HG03378 (cell line): ENCODE results near the gene SLC37A3.
"Not testable (repeated sequence)": the region's sequence is repeated elsewhere in the genome, so short reads cannot be mapped to it uniquely, and the experiment has no call there.

Source experiments
- ATAC-seq: cut with Tn5 transposase; IDR thresholded peaks from one replicate; pipeline ENCODE4 v1.9.1; 2021; ENCODE audit warnings: mild to moderate bottlenecking, moderate library complexity; ENCODE audit not compliant: unreplicated experiment

Gene SLC37A3

GRCh38 chr7:140349144-140349771, 49.1 kb downstream of the SLC37A3 start:
- ATAC-seq: no peak

DNA sequence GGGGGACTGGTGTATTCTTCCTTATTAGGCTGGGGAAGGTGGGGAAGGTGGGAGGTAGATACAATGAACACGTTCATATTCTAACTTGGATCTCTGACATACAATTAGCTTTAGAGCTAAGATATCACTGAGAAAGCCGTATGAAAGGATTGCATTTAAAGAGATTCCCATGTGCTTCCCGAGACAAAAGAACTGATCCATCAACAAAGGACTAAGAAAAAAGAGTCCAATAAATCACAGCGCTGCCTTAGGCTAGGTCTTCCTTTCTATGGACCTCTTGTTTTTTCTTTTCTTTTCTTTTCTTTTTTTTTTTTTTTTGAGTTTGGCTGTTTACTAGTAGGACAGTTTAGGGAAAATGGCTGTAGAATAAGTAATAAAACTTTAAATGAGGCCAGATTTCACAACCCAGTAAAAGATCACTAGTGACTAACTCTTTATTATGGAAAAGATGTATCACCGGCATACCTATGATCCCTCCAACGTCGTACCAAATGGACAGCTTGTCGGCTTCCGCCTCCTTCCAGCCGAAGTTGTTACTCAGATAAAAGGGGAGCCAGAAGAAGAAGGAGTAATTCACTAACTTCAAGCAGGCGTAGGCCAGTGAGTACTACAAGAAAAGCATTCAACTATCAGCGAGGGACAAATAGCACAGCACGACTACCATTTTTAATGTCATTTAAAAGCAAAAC, 50.0 kb downstream of the SLC37A3 start:
- ATAC-seq: no peak

DNA sequence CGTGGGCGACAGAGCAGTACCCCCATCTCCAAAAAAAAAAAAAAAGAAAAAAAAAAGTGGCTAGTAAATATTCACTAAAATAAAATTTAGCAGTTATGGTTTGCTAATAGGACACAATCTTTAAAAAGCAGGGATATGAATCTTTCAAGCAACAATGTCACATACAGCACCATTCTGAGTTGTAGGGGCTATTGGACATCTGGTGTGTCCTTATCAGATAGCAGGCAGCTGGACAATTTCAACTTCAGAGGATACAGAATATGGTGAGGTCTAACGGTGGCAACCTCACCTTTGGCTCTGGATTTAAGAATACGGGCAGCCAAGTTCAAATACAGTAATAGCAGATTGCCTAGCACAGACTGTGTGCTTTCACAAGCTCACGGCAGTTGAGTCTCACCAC, 51.1 kb downstream of the SLC37A3 start:
- ATAC-seq: no peak

- no peak for ATAC-seq
These were observed 52.9 kb downstream of the SLC37A3 start for GRCh38 chr7:140345426-140345825.

DNA sequence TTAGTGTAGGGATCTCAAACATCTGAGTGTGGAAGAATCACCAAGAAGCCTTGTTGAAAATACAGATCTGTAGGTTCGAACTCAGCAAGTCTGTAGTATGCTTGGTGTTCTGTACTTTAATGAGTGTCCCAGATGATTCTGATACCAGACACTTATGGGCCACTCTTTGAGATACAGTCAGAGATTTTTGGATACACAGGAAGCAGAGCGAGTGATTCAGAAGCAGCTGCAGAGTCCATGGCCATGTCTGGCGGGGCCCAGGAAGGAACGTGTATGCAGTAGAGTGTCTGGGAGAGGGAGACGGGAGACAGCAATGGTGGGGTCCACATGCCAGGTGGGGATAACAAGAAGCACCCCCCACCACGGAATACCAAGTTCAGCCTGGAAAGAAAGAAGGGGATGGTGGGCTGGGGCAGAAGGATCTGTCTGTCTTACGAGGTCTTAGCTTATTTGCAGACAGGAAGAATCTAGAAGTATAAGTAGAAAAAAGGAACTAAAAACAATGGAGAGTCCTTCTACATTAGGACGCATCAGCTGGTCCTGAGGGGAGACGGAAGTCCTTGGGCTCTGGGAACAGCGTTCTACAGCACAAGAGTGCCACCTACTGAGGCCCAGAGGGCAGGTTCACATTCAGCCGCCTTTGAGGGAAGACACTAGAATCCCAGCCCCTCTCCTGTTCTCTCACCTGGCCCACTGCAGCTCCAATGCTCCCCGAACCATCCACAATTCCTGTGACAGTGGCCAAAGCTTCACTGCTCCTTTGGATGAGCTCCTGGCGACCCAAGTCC, 55.4 kb downstream of the SLC37A3 start:
- no peak for ATAC-seq

DNA sequence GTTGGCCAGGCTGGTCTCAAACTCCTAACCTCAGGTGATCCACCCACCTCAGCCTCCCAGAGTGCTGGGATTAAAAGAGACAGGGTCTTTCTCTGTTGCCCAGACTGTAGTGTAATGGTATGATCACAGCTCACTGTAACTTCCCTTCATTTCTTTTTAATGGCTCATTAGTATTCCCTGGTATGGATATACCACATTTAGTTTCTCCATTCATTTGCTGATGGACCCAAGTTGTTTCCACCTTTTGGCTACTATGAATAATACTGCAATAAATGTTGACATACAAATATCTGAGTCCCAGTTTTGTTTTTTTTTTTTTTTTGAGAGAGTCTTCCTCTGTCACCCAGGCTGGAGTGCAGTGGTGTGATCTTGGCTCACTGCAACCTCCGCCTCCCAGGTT, 59.4 kb downstream of the SLC37A3 start:
- not testable (repeated sequence) for ATAC-seq

DNA sequence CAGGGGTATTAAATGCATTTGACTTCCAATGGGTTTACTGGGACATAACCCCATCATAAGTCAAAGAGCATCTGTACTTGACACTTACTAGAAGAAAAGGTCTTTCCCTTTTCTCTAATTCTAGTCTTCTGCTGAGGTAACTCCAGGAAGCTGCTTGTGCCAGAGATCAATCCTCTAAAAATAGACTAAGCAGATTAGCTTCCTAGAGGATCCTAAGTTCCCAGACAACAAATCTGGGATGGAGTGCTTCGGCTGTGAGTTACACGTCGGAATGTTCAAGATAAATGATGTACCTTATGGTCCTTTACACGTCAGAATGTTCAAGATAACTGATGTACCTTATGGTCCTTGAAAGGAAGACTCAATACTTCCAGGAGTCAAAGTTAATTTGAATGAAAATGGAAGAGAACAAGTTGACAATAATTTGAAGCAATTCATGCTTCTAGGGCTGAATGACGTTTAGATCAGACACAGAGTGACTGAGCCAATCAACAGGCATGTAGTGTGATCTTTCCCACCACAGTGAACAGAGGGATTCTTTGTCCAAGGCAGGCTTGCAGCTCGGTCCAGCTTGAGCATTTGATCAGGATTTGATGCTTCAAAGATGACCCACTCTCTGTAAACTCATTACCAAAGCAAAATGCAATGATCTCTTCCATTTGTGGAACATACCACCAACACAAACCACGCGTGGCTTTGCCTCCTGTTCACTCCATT, 63.8 kb downstream of the SLC37A3 start:
- ATAC-seq: no peak

DNA sequence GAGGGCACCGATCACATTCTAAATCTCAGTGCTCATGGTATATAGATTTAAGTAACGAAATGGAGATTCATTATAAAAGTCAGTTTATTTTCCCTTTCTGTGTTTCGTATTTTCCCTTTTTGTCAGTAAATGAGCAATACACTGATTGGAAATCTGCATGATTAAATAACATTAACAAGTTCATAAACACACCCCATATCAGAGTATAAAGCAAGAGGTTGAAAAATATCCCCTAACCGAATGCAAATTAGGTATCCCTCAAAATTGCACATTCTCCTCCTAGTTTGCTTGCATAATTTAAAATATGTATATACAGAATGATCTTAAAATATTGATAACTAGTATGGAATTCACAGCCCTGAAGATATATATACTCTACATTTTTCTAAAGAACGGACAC, 64.6 kb downstream of the SLC37A3 start:
- no peak for ATAC-seq

DNA sequence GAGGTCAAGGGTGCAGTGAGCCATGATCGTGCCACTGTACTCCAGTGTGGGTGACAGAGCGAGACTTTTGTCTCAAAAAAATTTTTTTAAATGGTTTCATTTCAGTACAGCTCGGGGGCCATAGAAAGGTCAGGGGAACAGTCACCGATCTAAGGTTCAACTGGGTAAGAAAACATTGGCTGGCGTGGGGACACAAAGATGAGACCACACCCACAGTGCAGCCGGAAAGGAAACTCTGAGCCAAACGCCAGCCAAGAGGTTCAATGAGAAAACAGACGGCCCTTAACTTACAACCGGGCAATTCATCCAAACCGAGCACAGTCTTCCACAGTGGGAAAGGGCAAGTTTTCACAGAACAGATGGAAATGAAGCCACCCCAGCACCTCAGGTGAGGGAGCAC, 65.1 kb downstream of the SLC37A3 start:
- no peak for ATAC-seq

- no peak for ATAC-seq
These were observed 67.7 kb downstream of the SLC37A3 start for GRCh38 chr7:140330595-140330994.

DNA sequence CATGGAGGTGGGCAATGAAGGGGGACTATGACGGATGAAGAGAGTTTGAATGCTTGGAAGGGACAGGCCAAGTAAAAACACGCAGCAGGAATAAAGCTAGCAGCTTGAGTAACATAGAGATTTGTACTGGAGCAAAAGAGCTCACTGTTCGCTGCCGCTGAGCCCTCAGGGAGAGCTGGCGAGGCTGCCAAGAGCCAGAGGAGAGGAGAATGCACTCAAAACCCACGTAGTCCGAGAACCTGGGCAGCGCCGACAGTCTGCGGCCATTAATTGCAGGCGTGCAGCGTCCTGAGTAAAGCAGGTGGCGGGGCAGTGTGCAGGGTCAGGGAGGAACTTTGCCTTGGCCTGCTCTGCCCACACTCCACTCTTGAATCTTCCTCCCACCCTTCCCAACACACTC, 68.2 kb downstream of the SLC37A3 start:
- no peak for ATAC-seq

DNA sequence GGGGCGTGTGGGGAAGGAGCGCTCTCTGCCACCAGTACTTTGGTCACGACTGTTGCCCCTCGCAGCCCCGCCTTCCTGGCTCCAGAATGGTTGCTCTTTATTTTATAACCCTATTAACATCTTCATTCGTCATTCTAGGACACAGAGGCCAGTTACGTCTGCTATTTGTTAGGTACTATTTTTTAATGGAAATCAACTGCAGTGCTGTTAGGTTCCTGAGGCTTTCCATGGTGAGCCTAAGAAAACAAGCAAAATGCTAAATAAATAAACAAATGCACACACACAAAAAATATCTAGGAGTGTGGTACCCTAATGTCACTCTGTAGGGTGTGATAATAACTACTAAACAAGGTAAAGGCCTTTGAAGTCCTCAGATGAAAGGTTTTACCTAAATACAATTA, 71.1 kb downstream of the SLC37A3 start:
- ATAC-seq: no peak

DNA sequence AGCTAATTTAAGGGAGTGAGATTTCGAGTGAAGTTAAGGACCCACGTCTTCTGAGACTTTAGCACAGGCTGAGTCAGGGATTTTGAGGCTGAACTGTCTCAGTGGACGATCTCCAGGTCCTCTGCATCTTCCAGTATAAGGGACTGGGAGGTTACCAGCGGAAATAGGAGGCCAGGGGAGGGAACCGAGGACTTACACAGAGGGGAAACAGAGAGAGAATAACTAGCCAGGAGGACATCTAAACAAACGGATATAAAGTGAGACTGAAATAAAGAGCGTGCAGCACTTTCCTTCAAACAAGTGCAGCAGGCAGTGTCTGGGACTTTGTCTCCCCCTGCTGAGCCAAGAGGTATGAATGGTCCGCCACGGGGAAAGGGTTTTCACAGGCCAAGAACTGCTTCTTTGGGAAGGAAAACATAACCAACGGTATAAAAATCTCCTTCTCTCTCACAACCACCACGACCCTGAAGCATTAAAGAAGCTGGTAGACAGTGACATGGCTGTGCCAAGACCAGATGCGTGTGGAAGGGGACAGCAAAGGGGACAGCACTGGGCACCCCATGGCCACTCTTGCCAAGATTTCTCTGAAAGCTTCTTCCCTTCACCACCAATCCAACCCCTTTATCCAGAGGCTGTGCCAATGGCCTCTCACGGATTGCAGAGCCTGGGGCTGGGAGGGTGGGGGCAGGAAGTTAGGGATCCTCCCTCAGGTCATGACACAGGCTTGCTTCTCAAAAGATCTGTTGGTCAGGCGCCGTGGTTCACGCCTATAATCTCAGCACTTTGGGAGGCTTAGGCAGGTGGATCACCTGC, 72.0 kb downstream of the SLC37A3 start:
- ATAC-seq: no peak

DNA sequence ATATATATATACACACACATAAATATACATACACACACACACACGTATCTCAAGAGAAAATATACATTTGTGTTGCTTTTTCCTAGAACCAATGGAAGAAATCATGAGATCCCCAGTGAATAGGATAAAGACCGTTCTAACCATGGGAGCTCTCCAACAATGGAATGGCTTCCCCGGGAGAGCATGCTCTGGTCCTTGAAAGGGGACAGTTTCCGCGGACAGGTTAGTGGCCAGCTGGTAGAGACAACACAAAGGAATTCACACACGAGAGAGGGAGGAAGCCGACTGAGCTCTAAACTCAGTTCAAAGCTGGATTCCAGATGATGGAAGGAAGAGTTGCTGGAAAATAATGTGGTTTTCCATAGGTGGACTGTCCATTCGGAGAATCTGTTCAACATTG, 72.7 kb downstream of the SLC37A3 start:
- no peak for ATAC-seq

- no peak for ATAC-seq
These were observed 73.6 kb downstream of the SLC37A3 start for GRCh38 chr7:140324714-140325113.

DNA sequence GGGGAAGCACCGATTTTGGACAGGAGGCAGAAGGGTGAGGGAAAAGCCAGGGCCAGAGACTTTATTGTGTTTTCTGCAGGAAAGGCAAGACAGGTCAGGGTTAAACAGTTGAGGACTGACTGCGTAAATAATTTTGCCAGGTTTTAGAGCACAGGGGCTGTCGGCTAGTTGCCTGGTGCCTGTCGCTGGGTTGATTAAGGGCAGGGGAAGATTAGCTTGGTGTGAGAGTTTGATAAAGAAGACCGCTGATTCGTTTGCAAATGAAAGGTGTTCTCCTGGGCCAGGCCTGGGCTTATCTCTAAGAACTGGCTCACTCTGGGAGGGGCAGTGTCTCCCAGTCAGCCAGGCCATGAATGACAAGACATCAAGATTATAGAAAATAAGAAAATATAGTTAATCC, 75.6 kb downstream of the SLC37A3 start:
- no peak for ATAC-seq

DNA sequence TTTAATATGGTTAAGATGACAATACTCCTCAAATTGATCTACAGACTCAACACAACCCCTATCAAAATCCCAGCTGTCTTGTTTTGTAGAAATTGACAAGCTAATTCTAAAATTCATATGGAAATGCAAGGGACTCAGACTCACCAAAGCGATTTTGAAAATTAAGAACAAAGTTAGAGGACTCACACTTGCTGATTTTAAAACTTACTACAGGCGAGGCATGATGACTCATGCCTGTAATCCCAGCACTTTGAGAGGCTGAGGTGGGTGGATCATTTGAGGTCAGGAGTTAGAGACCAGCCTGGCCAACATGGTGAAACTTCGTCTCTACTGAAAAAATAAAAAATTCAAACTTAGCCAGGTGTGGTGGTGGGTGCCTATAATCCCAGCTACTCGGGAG, 78.3 kb downstream of the SLC37A3 start:
- not testable (repeated sequence) for ATAC-seq

DNA sequence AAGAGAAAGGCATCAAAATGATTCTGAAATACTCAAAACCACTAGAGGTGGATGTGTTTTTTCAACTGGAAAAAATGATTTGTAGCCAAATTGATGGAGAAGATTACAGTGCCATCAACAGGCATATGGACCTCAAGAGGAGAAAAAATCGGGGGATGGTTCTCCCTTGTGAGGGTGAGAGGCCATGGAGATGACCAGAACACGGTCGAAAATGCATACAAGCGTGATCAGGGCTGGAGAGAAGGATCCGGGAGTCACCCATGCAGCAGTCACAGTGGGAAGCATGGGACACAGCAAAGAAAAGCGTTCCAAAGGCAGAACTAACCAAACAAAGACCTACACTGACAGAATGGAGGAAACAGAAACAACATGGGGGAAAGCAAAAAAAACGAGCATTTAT, 80.3 kb downstream of the SLC37A3 start:
- ATAC-seq: no peak

GRCh38 chr7:140317597-140317996, 80.7 kb downstream of the SLC37A3 start:
- ATAC-seq: no peak

GRCh38 chr7:140316165-140316661, 82.1 kb downstream of the SLC37A3 start:
- ATAC-seq: no peak
